Body of pancreas (tissue), 4 donors: ENCODE results near the gene DERA. TPM values are rescaled to one million over a fixed set of nuclear protein-coding genes. Genes with fewer than 3 reads are reported as not detected.

Experiments
- ATAC-seq: fragments of 150-250 bp; one replicate; pipeline ENCODE4 v1.9.1; 2016
- DNase-seq, 4 donors: peaks; one replicate each; pipeline ENCODE4 v3.0.0-alpha.2; 2019
- H3K27ac ChIP-seq, 4 donors: fragments of 200-600 bp; sonication (generic); 1 replicate in 3 of 4; 2 replicates in 1 of 4; pipeline versions ENCODE4 v1.5.1 to v1.6.1; 2016 to 2019; ENCODE audit warnings: mild to moderate bottlenecking in 1 of 4, mixed read lengths in 1 of 4, moderate library complexity in 1 of 4
- H3K27me3 ChIP-seq, 2 donors: fragments of 200-600 bp; sonication (generic); one replicate each; pipeline ENCODE4 v1.6.0; 2016; ENCODE audit warnings: mild to moderate bottlenecking in 1 of 2
- H3K36me3 ChIP-seq, 2 donors: fragments of 200-600 bp; sonication (generic); replicated peaks in 1 of 2; 2 replicates each; pipeline ENCODE4 v1.5.1; 2016; ENCODE audit warnings: low read depth in 2 of 2; ENCODE audit not compliant: insufficient read depth in 1 of 2
- H3K4me1 ChIP-seq: fragments of 200-600 bp; sonication (generic); one replicate; pipeline ENCODE4 v1.6.0; 2016
- H3K4me3 ChIP-seq, 2 donors: fragments of 200-600 bp; sonication (generic); 1 replicate in 1 of 2; 2 replicates in 1 of 2; pipeline ENCODE4 v1.5.1; 2016 to 2019
- H3K9me3 ChIP-seq, 3 donors: fragments of 200-600 bp; sonication (generic); 1 replicate in 2 of 3; 2 replicates in 1 of 3; pipeline ENCODE4 v1.5.1; 2016
- CTCF ChIP-seq, 7 experiments: fragments of 450-650 bp in 4 of 7; fragments of 200-600 bp in 3 of 7; sonication (generic) in 3 of 7; IDR thresholded peaks; one replicate each; pipeline ENCODE4 v1.5.1; 2016 to 2019; ENCODE audit warnings: antibody characterized with exemption in 7 of 7
- POLR2A ChIP-seq, 3 donors: fragments of 450-650 bp; IDR thresholded peaks; one replicate each; pipeline ENCODE4 v1.6.1; 2016; ENCODE audit warnings: antibody characterized with exemption in 3 of 3, mild to moderate bottlenecking in 2 of 3
- WGBS, 2 donors: methylation state at CpG; one replicate each; pipeline ENCODE4 v1.1.5; 2017; 5-methylcytosine and 5-hydroxymethylcytosine counted together
- intact Hi-C: fragments of 100-400 bp; cut with DNase I; formaldehyde crosslinking; loops from one replicate; pipeline ENCODE4 v1.15.1; 2023
- total RNA-seq, 2 donors: library from RNA; depleted of rRNA; stranded (reverse); fragments of >200 nt; gene quantifications; one replicate each; pipeline ENCODE4 v1.1.0, GENCODE V29; 2016

DERA gene
- total RNA-seq, 2 donors from 2014 or later: 4.9 to 19.7 TPM

GRCh38 chr12:15997910-15998309 lies 86.8 kb downstream of the DERA start:
- Histone ChIP-seq H3K27ac (no peak overlapping the region), H3K4me3 (no peak overlapping the region), H3K9me3 (no peaks in the 10 kb centered on the region), H3K27me3 (no peaks in the 10 kb centered on the region), H3K4me1 (peaks cover 4% of the 10 kb centered on the region), H3K36me3 (no peaks in the 10 kb centered on the region)
- intact Hi-C loops: no loop called here
- WGBS, 2 donors: 83 to 86% methylated on average over 2 of the region's 2 CpGs
- ATAC-seq (no peak), DNase-seq (no peak)
- TF ChIP-seq POLR2A (IDR thresholded peaks at IDR 0.05) (no peak), CTCF (IDR thresholded peaks at IDR 0.05) (no peak)

GRCh38 chr12:16002880-16003279 lies 91.7 kb downstream of the DERA start:
- H3K9me3 ChIP-seq: no peaks in the 10 kb centered on the region
- TF ChIP-seq CTCF (IDR thresholded peaks at IDR 0.05) (no peak), POLR2A (IDR thresholded peaks at IDR 0.05) (no peak)
- H3K27ac ChIP-seq: no peak overlapping the region
- peaks cover 12% of the 10 kb centered on the region for H3K4me1 ChIP-seq
- intact Hi-C loops: no loop called here
- no peaks in the 10 kb centered on the region for H3K27me3 ChIP-seq
- DNase-seq: no peak
- H3K36me3 ChIP-seq: no peaks in the 10 kb centered on the region
- no peak overlapping the region for H3K4me3 ChIP-seq
- no peak for ATAC-seq

GRCh38 chr12:16003460-16003859 lies 92.3 kb downstream of the DERA start:
- no peak overlapping the region for H3K27ac ChIP-seq
- H3K36me3 ChIP-seq: no peaks in the 10 kb centered on the region
- H3K4me1 ChIP-seq: peaks cover 15% of the 10 kb centered on the region
- DNase-seq (peak in 1 of 4 donors; percentile 46), ATAC-seq (no peak)
- intact Hi-C loops: no loop called here
- WGBS, 2 donors: 76 to 77% methylated on average over 3 of the region's 3 CpGs
- no peak overlapping the region for H3K4me3 ChIP-seq
- H3K27me3 ChIP-seq: no peaks in the 10 kb centered on the region
- TF ChIP-seq CTCF (IDR thresholded peaks at IDR 0.05) (no peak), POLR2A (IDR thresholded peaks at IDR 0.05) (no peak)
- H3K9me3 ChIP-seq: no peaks in the 10 kb centered on the region

GRCh38 chr12:16006752-16007151 lies 95.6 kb downstream of the DERA start:
- no peak for TF ChIP-seq POLR2A (IDR thresholded peaks at IDR 0.05)
- no peak for TF ChIP-seq CTCF (IDR thresholded peaks at IDR 0.05)
- DNase-seq (no peak), ATAC-seq (no peak)
- Histone ChIP-seq H3K36me3 (no peaks in the 10 kb centered on the region), H3K4me3 (no peak overlapping the region), H3K4me1 (peaks cover 25% of the 10 kb centered on the region), H3K9me3 (no peaks in the 10 kb centered on the region), H3K27ac (no peak overlapping the region), H3K27me3 (no peaks in the 10 kb centered on the region)
- intact Hi-C loops: no loop called here
- 95 to 97% methylated on average over 4 of the region's 4 CpGs for WGBS, 2 donors

GRCh38 chr12:16008421-16008824 lies 97.3 kb downstream of the DERA start:
- 70 to 72% methylated on average over 7 of the region's 7 CpGs for WGBS, 2 donors
- Histone ChIP-seq H3K27me3 (no peaks in the 10 kb centered on the region), H3K9me3 (no peaks in the 10 kb centered on the region), H3K4me1 (peaks cover 24% of the 10 kb centered on the region), H3K36me3 (no peaks in the 10 kb centered on the region), H3K27ac (no peak overlapping the region), H3K4me3 (no peak overlapping the region)
- no peak for TF ChIP-seq CTCF (IDR thresholded peaks at IDR 0.05)
- no peak for TF ChIP-seq POLR2A (IDR thresholded peaks at IDR 0.05)
- no peak for DNase-seq
- ATAC-seq: no peak
- intact Hi-C loops: no loop called here
